ENCODE measurements around the gene CCL1. TPM values are rescaled to one million over a fixed set of nuclear protein-coding genes. Genes with fewer than 3 reads are reported as not detected.

CCL1 gene
- total RNA-seq, 2 donors from 2014 or later: not detected

DNA sequence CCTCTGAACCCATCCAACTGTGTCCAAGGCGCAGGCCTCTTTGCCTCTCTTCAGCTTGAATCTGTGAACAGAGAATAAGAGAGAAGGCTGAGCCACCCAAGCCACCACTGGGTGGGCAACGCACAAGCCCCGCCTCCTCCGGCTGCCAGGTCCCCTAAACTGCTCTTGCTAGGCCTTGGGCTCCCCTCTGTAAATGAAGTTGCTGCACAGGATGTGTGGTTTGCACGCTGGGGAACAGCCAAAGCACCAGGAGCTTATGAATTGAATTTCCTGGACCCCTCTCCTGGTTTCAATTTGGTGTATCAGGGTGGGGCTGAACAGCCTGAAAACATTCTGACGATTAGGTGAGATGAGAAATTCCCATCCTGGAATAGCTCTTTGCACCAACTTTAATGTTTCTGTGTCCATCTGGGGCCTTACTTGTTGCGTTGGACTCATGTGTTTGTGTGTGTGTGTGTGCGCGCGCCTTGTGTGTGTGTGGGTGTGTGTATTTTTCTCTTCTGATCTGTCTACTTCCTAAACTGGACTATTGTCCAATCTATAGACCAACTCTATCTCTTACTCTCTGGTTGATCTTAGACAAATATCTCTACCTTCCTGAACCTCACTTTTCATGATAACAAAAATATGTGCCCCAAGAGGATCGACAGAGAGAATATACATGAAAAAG, 2.3 kb downstream of the CCL1 start:
- H3K4me3 ChIP-seq: no peak overlapping the region
- DNase-seq: no peak
- TF ChIP-seq POLR2A (IDR thresholded peaks at IDR 0.05): no peak
- TF ChIP-seq, protein P1, sequence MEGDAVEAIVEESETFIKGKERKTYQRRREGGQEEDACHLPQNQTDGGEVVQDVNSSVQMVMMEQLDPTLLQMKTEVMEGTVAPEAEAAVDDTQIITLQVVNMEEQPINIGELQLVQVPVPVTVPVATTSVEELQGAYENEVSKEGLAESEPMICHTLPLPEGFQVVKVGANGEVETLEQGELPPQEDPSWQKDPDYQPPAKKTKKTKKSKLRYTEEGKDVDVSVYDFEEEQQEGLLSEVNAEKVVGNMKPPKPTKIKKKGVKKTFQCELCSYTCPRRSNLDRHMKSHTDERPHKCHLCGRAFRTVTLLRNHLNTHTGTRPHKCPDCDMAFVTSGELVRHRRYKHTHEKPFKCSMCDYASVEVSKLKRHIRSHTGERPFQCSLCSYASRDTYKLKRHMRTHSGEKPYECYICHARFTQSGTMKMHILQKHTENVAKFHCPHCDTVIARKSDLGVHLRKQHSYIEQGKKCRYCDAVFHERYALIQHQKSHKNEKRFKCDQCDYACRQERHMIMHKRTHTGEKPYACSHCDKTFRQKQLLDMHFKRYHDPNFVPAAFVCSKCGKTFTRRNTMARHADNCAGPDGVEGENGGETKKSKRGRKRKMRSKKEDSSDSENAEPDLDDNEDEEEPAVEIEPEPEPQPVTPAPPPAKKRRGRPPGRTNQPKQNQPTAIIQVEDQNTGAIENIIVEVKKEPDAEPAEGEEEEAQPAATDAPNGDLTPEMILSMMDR (IDR thresholded peaks at IDR 0.05): no peak
- ATAC-seq: no peak
- no peaks in the 10 kb centered on the region for H3K4me1 ChIP-seq
- no peaks in the 10 kb centered on the region for H3K27me3 ChIP-seq
- intact Hi-C loops (cut with DNase I): loop anchor here (2.0 kb wide), 1 partner anchor 160 kb away; no protein-coding TSS in a partner anchor
- H3K36me3 ChIP-seq (replicated peaks in 1 of 2; ENCODE audit: insufficient read depth in 1 of 2, low read depth in 2 of 2): no peaks in the 10 kb centered on the region
- no peak overlapping the region for H3K27ac ChIP-seq
- no peaks in the 10 kb centered on the region for H3K9me3 ChIP-seq
- WGBS, 2 donors: 55 to 67% methylated on average over 9 to 11 of the region's 11 CpGs

DNA sequence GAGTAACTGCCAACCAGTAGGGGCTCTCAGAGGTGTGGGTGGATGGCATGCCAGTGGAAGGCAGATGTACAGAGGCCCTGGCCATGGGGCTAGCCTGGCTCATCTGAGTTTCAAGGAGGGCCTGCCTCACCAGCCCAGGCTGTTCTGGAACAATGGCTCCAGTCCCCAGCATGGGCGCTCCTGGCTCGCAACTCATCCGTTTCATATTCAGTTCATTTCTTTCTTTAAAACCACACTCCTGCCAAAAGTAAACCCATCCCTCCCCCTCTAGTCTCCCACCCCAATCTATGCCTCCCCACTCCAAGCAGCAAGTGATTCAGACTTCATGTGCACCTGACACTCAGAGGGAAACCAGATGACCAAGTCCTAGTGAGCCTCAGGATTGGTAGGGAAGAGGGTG, 4.4 kb downstream of the CCL1 start:
- H3K27me3 ChIP-seq: no peaks in the 10 kb centered on the region
- intact Hi-C loops (cut with DNase I): no loop called here
- WGBS, 2 donors: 87 to 89% methylated on average over 3 of the region's 3 CpGs
- no peak for DNase-seq
- TF ChIP-seq, protein P1 (IDR thresholded peaks at IDR 0.05): no peak
- TF ChIP-seq POLR2A (IDR thresholded peaks at IDR 0.05): no peak
- H3K4me1 ChIP-seq: no peaks in the 10 kb centered on the region
- no peaks in the 10 kb centered on the region for H3K9me3 ChIP-seq
- H3K36me3 ChIP-seq (replicated peaks in 1 of 2; ENCODE audit: insufficient read depth in 1 of 2, low read depth in 2 of 2): no peaks in the 10 kb centered on the region
- H3K4me3 ChIP-seq: no peak overlapping the region
- H3K27ac ChIP-seq: no peak overlapping the region
- ATAC-seq: no peak

DNA sequence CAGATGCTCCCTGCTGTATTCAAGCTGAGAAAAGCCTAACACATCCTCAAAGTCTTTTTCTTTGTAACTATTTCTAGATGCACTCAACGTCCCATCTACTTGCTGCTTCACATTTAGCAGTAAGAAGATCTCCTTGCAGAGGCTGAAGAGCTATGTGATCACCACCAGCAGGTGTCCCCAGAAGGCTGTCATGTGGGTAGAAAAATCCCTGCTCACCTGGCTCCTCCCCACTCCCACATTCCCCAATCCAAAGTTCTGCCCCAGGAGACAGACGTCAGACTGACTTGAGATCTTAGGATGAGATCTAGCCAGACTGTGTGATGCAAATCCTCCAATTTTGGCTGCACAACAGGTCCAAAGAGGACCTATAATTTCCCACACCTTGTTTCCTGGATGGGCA, 5.6 kb downstream of the CCL1 start:
- DNase-seq (no peak), ATAC-seq (no peak)
- Histone ChIP-seq H3K4me1 (no peaks in the 10 kb centered on the region), H3K4me3 (no peak overlapping the region), H3K27ac (no peak overlapping the region), H3K36me3 (replicated peaks in 1 of 2; ENCODE audit: insufficient read depth in 1 of 2, low read depth in 2 of 2) (no peaks in the 10 kb centered on the region), H3K9me3 (no peaks in the 10 kb centered on the region), H3K27me3 (no peaks in the 10 kb centered on the region)
- intact Hi-C loops (cut with DNase I): no loop called here
- no peak for TF ChIP-seq POLR2A (IDR thresholded peaks at IDR 0.05)
- TF ChIP-seq, protein P1 (IDR thresholded peaks at IDR 0.05): no peak
- 45 to 58% methylated on average over 2 of the region's 2 CpGs for WGBS, 2 donors

DNA sequence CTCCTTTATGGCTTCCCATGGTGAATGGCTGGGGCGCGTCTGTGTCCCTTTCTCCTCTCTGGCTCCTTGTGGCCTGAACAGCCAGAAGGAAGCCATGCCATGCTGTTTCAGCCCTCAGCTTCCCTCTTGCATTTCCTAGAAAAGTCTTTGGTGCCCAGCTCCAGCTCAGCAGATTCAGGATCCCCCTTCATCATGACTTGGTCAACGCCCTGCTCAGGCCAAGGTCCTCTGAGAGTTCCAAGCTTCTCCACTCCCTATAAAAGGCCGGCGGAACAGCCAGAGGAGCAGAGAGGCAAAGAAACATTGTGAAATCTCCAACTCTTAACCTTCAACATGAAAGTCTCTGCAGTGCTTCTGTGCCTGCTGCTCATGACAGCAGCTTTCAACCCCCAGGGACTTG, 6.8 kb downstream of the CCL1 start, which contains the start of gene CCL13:
TSS of gene CCL13 (plus strand) at position 287 of the 400 bp plus-strand sequence. CDS start at position 334, 47 bp downstream.
- no peaks in the 10 kb centered on the region for H3K36me3 ChIP-seq (replicated peaks in 1 of 2; ENCODE audit: insufficient read depth in 1 of 2, low read depth in 2 of 2)
- DNase-seq (no peak), ATAC-seq (no peak)
- no peaks in the 10 kb centered on the region for H3K27me3 ChIP-seq
- no peak for TF ChIP-seq POLR2A (IDR thresholded peaks at IDR 0.05)
- TF ChIP-seq, protein P1 (IDR thresholded peaks at IDR 0.05): no peak
- no peaks in the 10 kb centered on the region for H3K4me1 ChIP-seq
- no peak within 1 kb of the TSS for H3K4me3 ChIP-seq
- WGBS, 2 donors: 79 to 86% methylated on average over 5 of the region's 5 CpGs
- no peak within 1 kb of the TSS for H3K27ac ChIP-seq
- intact Hi-C loops (cut with DNase I): no loop called here
- no peaks in the 10 kb centered on the region for H3K9me3 ChIP-seq

DNA sequence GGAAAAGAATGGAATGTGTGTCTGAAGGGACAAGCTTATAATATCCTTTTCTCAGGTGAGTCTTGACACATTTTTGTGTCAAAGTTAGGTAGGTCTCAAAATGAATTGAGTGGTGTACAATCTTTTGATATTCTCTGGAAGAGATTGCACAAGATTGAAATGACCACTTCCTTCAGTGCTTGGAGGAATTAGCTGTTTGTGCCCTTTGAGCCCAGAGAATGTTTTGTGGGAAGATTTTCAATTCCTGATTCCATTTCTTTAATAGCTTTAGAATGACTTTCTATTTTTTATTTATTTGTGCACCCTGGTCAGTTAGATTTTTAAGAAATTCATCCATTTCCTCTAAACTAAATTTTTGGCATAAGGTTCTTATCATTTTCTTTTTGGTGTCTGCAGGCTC, 8.4 kb downstream of the CCL1 start:
- TF ChIP-seq POLR2A (IDR thresholded peaks at IDR 0.05): no peak
- TF ChIP-seq, protein P1 (IDR thresholded peaks at IDR 0.05): no peak
- no peak overlapping the region for H3K27ac ChIP-seq
- H3K4me3 ChIP-seq: no peak overlapping the region
- no peak for DNase-seq
- H3K4me1 ChIP-seq: no peaks in the 10 kb centered on the region
- intact Hi-C loops (cut with DNase I): no loop called here
- no peaks in the 10 kb centered on the region for H3K27me3 ChIP-seq
- no peaks in the 10 kb centered on the region for H3K9me3 ChIP-seq
- H3K36me3 ChIP-seq (replicated peaks in 1 of 2; ENCODE audit: insufficient read depth in 1 of 2, low read depth in 2 of 2): no peaks in the 10 kb centered on the region
- ATAC-seq: no peak

Measured in body of pancreas (tissue), 4 donors.